Bronchial epithelial cell (primary cell): Measurements from ENCODE around the gene CELSR1. TPM values are rescaled to one million over a fixed set of nuclear protein-coding genes. Genes with fewer than 3 reads are reported as not detected.
A peak's percentile ranks its signal among the peaks of the same experiment; 100 is the strongest.

ENCODE experiments used
- DNase-seq: peaks from one replicate; pipeline ENCODE4 v3.0.0-alpha.2; 2010; ENCODE audit warnings: low read depth
- FAIRE-seq: peaks from 2 replicates; lab custom pipeline; 2011; peaks lifted over from hg19 to GRCh38; lab: Jason Lieb, UNC
- H3K27me3 ChIP-seq: 2 replicates; pipeline ENCODE4 v1.5.1; 2011; ENCODE audit warnings: low read length; ENCODE audit not compliant: control insufficient read depth, insufficient read depth
- H3K36me3 ChIP-seq: 2 replicates; pipeline ENCODE4 v1.5.1; 2011; ENCODE audit warnings: low read length; ENCODE audit not compliant: control insufficient read depth, insufficient read depth
- H3K4me3 ChIP-seq: 2 replicates; pipeline ENCODE4 v1.5.1; 2011; ENCODE audit warnings: mild to moderate bottlenecking, low read depth, low read length, control low read depth
- CTCF ChIP-seq: IDR thresholded peaks from 2 replicates; pipeline ENCODE4 v1.5.1; 2011; ENCODE audit warnings: mild to moderate bottlenecking, moderate library complexity, low read length, control low read depth, inconsistent platforms; ENCODE audit not compliant: insufficient read depth, severe bottlenecking
- total RNA-seq: library from RNA; depleted of rRNA; stranded (reverse); fragments of >200 nt; gene quantifications from 2 replicates; pipeline ENCODE4 v1.2.1, GENCODE V29; 2014

The CELSR1 gene
- total RNA-seq, 1 donor from 2014 or later: 39.0 TPM

GRCh38 chr22:46482056-46482675 is 55.3 kb downstream of the CELSR1 start:
- H3K27me3 ChIP-seq: no peaks in the 10 kb centered on the region
- DNase-seq (no peak), FAIRE-seq (no peak)
- H3K36me3 ChIP-seq: peaks cover 6% of the 10 kb centered on the region
- H3K4me3 ChIP-seq: no peak overlapping the region
- no peak for TF ChIP-seq CTCF

GRCh38 chr22:46481386-46481785 is 56.0 kb downstream of the CELSR1 start:
- TF ChIP-seq CTCF: no peak
- Histone ChIP-seq H3K36me3 (peaks cover 6% of the 10 kb centered on the region), H3K27me3 (no peaks in the 10 kb centered on the region), H3K4me3 (no peak overlapping the region)
- FAIRE-seq (no peak), DNase-seq (no peak)

GRCh38 chr22:46480396-46480795 is 57.0 kb downstream of the CELSR1 start:
- DNase-seq (peak; percentile 69), FAIRE-seq (no peak)
- TF ChIP-seq CTCF: no peak
- no peaks in the 10 kb centered on the region for H3K27me3 ChIP-seq
- peaks cover 6% of the 10 kb centered on the region for H3K36me3 ChIP-seq
- H3K4me3 ChIP-seq: no peak overlapping the region

GRCh38 chr22:46479046-46479445 is 58.4 kb downstream of the CELSR1 start:
- TF ChIP-seq CTCF: no peak
- Histone ChIP-seq H3K36me3 (peaks cover 4% of the 10 kb centered on the region), H3K27me3 (no peaks in the 10 kb centered on the region), H3K4me3 (no peak overlapping the region)
- FAIRE-seq (no peak), DNase-seq (no peak)

- no peak overlapping the region for H3K4me3 ChIP-seq
- no peak for DNase-seq
Measured at GRCh38 chr22:46478083-46478551, 59.3 kb downstream of the CELSR1 start.

More at GRCh38 chr22:46478083-46478551, 59.3 kb downstream of the CELSR1 start:
- H3K36me3 ChIP-seq: peaks cover 6% of the 10 kb centered on the region
- H3K27me3 ChIP-seq: no peaks in the 10 kb centered on the region
- FAIRE-seq: no peak
- TF ChIP-seq CTCF: no peak
